Endothelial cell of umbilical vein (primary cell): Measurements from ENCODE around the gene CDYL. TPM values are rescaled to one million over a fixed set of nuclear protein-coding genes. Genes with fewer than 3 reads are reported as not detected.

Experiments
- Bru-seq: library from RNA; stranded (reverse); fragments of 400-500 nt; gene quantifications from one replicate; lab custom pipeline; 2021; lab: Mats Ljungman, UMichigan
- BruChase-seq, 2 experiments: library from RNA; stranded (reverse); fragments of 400-500 nt; gene quantifications; one replicate each; lab custom pipeline; 2021; lab: Mats Ljungman, UMichigan
- BruUV-seq: library from RNA; stranded (reverse); fragments of 400-500 nt; replicated peaks from 2 replicates; lab custom pipeline; 2021; lab: Mats Ljungman, UMichigan
- CTCF ChIA-PET: fragments of 300-600, 350-600 bp; sonication (Branson Sonifier 250); formaldehyde crosslinking; loops from one replicate; lab custom pipeline; 2021; ENCODE audit warnings: antibody characterized with exemption, inconsistent platforms; lab: Charles Lee
- POLR2A ChIA-PET: fragments of 300-600, 350-600 bp; sonication (Branson Sonifier 250); formaldehyde crosslinking; loops from one replicate; lab custom pipeline; 2021; ENCODE audit warnings: antibody characterized with exemption, inconsistent platforms; lab: Charles Lee
- DNase-seq: peaks from one replicate; pipeline ENCODE4 v3.0.0-alpha.2; 2011; ENCODE audit warnings: low read depth, low spot score
- FAIRE-seq: peaks from 2 replicates; lab custom pipeline; 2011; peaks lifted over from hg19 to GRCh38; lab: Jason Lieb, UNC
- H2AFZ ChIP-seq: 2 replicates; pipeline ENCODE4 v1.6.0; 2012; ENCODE audit warnings: low read depth, low read length, control low read depth, inconsistent platforms
- H3K27ac ChIP-seq: 2 replicates; pipeline ENCODE4 v1.5.1; 2011; ENCODE audit warnings: low read depth, mild to moderate bottlenecking, control low read depth, low read length, moderate library complexity; ENCODE audit not compliant: insufficient read depth
- H3K27me3 ChIP-seq, 2 experiments: 2 replicates each; pipeline versions ENCODE4 v1.6.0 to v1.6.1; 2011; ENCODE audit warnings: low read length in 2 of 2, mixed read lengths in 1 of 2; ENCODE audit not compliant: control insufficient read depth in 2 of 2, insufficient read depth in 2 of 2
- H3K36me3 ChIP-seq, 2 experiments: 2 replicates in 1 of 2; 3 replicates in 1 of 2; pipeline ENCODE4 v1.5.1; 2011; ENCODE audit warnings: low read length in 2 of 2, mild to moderate bottlenecking in 1 of 2, moderate library complexity in 1 of 2; ENCODE audit not compliant: control insufficient read depth in 2 of 2, insufficient read depth in 2 of 2; ENCODE audit errors: extremely low read depth in 1 of 2
- H3K4me1 ChIP-seq: 3 replicates; pipeline ENCODE4 v1.5.1; 2011; ENCODE audit warnings: mild to moderate bottlenecking, low read length; ENCODE audit not compliant: control insufficient read depth, insufficient read depth; ENCODE audit errors: extremely low read depth
- H3K4me2 ChIP-seq: 2 replicates; pipeline ENCODE4 v1.6.1; 2011; ENCODE audit warnings: low read length, control low read depth, mixed read lengths; ENCODE audit not compliant: insufficient read depth
- H3K4me3 ChIP-seq, 3 experiments: fragments of 200-600 bp in 1 of 3; sonication (generic), shearing (Covaris generic) in 1 of 3; replicated peaks in 1 of 3; 2 replicates each; pipeline ENCODE4 v1.5.1; 2011 to 2016; ENCODE audit warnings: control low read depth in 3 of 3, low read length in 3 of 3, mild to moderate bottlenecking in 2 of 3, inconsistent platforms in 1 of 3, low read depth in 1 of 3, moderate library complexity in 1 of 3; ENCODE audit not compliant: insufficient read depth in 1 of 3
- H3K79me2 ChIP-seq: 2 replicates; pipeline ENCODE4 v1.6.0; 2012; ENCODE audit warnings: low read length, inconsistent platforms; ENCODE audit not compliant: control insufficient read depth, insufficient read depth
- H3K9ac ChIP-seq: replicated peaks from 2 replicates; pipeline ENCODE3; 2011; ENCODE audit warnings: low read length, control low read depth; ENCODE audit not compliant: insufficient read depth; ENCODE audit errors: extremely low read depth
- H3K9me1 ChIP-seq: replicated peaks from 3 replicates; pipeline ENCODE4 v1.6.0; 2011; ENCODE audit warnings: mild to moderate bottlenecking, low read length; ENCODE audit not compliant: control insufficient read depth, insufficient read depth; ENCODE audit errors: extremely low read depth
- H3K9me3 ChIP-seq: replicated peaks from 2 replicates; pipeline ENCODE4 v1.5.1; 2012; ENCODE audit warnings: low read length, inconsistent platforms; ENCODE audit not compliant: control insufficient read depth, insufficient read depth
- H4K20me1 ChIP-seq: replicated peaks from 2 replicates; pipeline ENCODE3; 2011; ENCODE audit warnings: mild to moderate bottlenecking, low read length; ENCODE audit not compliant: control insufficient read depth, insufficient read depth; ENCODE audit errors: extremely low read depth
- EZH2 ChIP-seq: IDR thresholded peaks from 2 replicates; pipeline ENCODE4 v1.6.1; 2012; ENCODE audit warnings: borderline replicate concordance, low read depth, mild to moderate bottlenecking, moderate library complexity, low read length, inconsistent platforms; ENCODE audit not compliant: severe bottlenecking
- FOS ChIP-seq: IDR thresholded peaks from 2 replicates; pipeline ENCODE4 v1.6.1; 2011; ENCODE audit warnings: mild to moderate bottlenecking, low read length, moderate library complexity, borderline replicate concordance; ENCODE audit not compliant: insufficient read depth
- GATA2 ChIP-seq: IDR thresholded peaks from 2 replicates; pipeline ENCODE4 v1.7.0; 2011; ENCODE audit warnings: low read depth, mild to moderate bottlenecking, moderate library complexity, mixed read lengths, low read length; ENCODE audit not compliant: insufficient read length, insufficient read depth
- JUN ChIP-seq: IDR thresholded peaks from 2 replicates; pipeline ENCODE4 v1.6.1; 2011; ENCODE audit warnings: borderline replicate concordance, low read depth; ENCODE audit not compliant: insufficient read length, insufficient read depth
- MYC ChIP-seq: IDR thresholded peaks from one replicate; pipeline ENCODE4 v1.6.1; 2011; ENCODE audit warnings: mild to moderate bottlenecking, low read depth, low read length
- POLR2A ChIP-seq: IDR thresholded peaks from 2 replicates; pipeline ENCODE4 v1.6.1; 2012; ENCODE audit warnings: low read depth, mild to moderate bottlenecking, control low read depth, low read length
- POLR2AphosphoS5 ChIP-seq: IDR thresholded peaks from 2 replicates; pipeline ENCODE4 v1.6.1; 2012; ENCODE audit warnings: low read depth, mild to moderate bottlenecking, control low read depth, low read length, moderate library complexity; ENCODE audit not compliant: insufficient read depth
- dilution Hi-C: fragments of 300-500 bp; cut with MboI; formaldehyde crosslinking; loops from one replicate; pipeline ENCODE4 v1.15.0; 2019; ENCODE audit warnings: low sequenced_read_pairs; ENCODE audit not compliant: extremely low pct_ligation_motif_present
- intact Hi-C: fragments of 100-400 bp; cut with micrococcal nuclease; formaldehyde crosslinking; loops from one replicate; pipeline ENCODE4 v1.10.0; 2022
- long read RNA-seq: library from polyadenylated mRNA; stranded (forward); transcript quantifications from one replicate; pipeline ENCODE4 v2.0.0, GENCODE V29; 2021
- polyA minus RNA-seq, 3 experiments: library from RNA; depleted of rRNA, polyadenylated mRNA; stranded (reverse); fragments of >200 nt; gene quantifications; 1 replicate in 1 of 3; 2 replicates in 2 of 3; pipeline ENCODE4 v1.2.3, GENCODE V29; 2011
- polyA plus RNA-seq, 4 experiments: library from polyadenylated mRNA; depleted of rRNA in 3 of 4; stranded (reverse) in 3 of 4; unstranded in 1 of 4; fragments of >200 nt; gene quantifications; 2 replicates each; pipeline versions ENCODE4 v1.2.1 to v1.2.3, GENCODE V29; 2011 to 2012; ENCODE audit warnings: missing spikeins in 1 of 4
- total RNA-seq: library from RNA; stranded (reverse); gene quantifications from 2 replicates; pipeline ENCODE4 v1.2.3, GENCODE V29; 2021
- TF ChIP-seq, protein P1 (sequence below), 2 donors: IDR thresholded peaks; 1 replicate in 1 of 2; 2 replicates in 1 of 2; pipeline ENCODE4 v1.5.1; 2011; ENCODE audit warnings: low read length in 2 of 2, mild to moderate bottlenecking in 2 of 2, moderate library complexity in 2 of 2, control low read depth in 1 of 2, inconsistent platforms in 1 of 2, low read depth in 1 of 2; ENCODE audit not compliant: insufficient read depth in 1 of 2; ENCODE audit errors: extremely low read depth in 1 of 2
- TF ChIP-seq, protein P2 (sequence below): IDR thresholded peaks from 2 replicates; pipeline ENCODE4 v1.6.1; 2011; ENCODE audit not compliant: insufficient read depth, insufficient read length

CDYL gene, protein sequence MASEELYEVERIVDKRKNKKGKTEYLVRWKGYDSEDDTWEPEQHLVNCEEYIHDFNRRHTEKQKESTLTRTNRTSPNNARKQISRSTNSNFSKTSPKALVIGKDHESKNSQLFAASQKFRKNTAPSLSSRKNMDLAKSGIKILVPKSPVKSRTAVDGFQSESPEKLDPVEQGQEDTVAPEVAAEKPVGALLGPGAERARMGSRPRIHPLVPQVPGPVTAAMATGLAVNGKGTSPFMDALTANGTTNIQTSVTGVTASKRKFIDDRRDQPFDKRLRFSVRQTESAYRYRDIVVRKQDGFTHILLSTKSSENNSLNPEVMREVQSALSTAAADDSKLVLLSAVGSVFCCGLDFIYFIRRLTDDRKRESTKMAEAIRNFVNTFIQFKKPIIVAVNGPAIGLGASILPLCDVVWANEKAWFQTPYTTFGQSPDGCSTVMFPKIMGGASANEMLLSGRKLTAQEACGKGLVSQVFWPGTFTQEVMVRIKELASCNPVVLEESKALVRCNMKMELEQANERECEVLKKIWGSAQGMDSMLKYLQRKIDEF
- total RNA-seq (34.1 and 35.6 TPM in 2 replicates), polyA plus RNA-seq (7.5 and 10.2 TPM in 2 replicates), polyA minus RNA-seq (20.6 and 23.5 TPM in 2 replicates), Bru-seq, nascent RNA (percentile 83 among the genes with signal in this experiment), BruChase-seq, experiment 1, labeled RNA remaining after a 6-hour chase (percentile 63 among the genes with signal in this experiment), BruChase-seq, experiment 2, labeled RNA remaining after a 2-hour chase (percentile 71 among the genes with signal in this experiment)
- polyA plus RNA-seq (2011; cell fraction: cytosol; rRNA removed): 15.3 and 16.9 TPM in 2 replicates
- polyA plus RNA-seq (2011; cell fraction: nucleus; rRNA removed): 34.9 and 42.1 TPM in 2 replicates
- 14.3 and 16.9 TPM in 2 replicates for polyA plus RNA-seq (2012)
- polyA minus RNA-seq (2011; cell fraction: cytosol; rRNA and poly(A)+ RNA removed): 29.9 TPM
- 33.1 and 43.9 TPM in 2 replicates for polyA minus RNA-seq (2011; cell fraction: nucleus; rRNA and poly(A)+ RNA removed)
- long read RNA-seq, transcript CDYL-203 (7 exons, 2,184 nt): major isoform, 37 of 47 reads
- long read RNA-seq, partial matches to known transcripts: 5 of 47 reads
- long read RNA-seq, other reads (novel, unspliced or antisense): 4 of 47 reads

DNA sequence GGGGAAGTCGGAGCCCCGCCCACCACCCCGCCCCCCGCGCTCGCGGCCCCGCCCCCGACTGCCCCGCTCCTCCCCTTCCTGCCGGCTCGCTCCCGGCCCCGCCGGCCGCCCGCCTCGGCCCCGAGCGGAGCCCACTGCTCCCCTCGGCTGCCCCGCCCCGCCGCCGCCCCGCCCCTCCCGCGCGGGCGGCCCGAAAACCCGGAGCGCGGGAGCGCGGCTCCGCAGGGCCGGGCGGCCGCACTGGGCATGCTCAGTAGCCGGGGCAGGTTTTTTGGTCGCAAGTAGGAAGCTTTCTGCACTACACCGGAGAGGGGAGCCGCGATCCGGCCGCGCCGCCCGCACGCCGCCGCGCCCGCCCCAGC, at the start of gene CDYL:
Gene CDYL, plus strand, starts transcription at position 274 of the 362 bp plus-strand sequence. CDS start 380 bp downstream, outside the sequence.
- TF ChIP-seq EZH2 (no peak), GATA2 (no peak), FOS (no peak), JUN (no peak), MYC (no peak), POLR2A (no peak), POLR2AphosphoS5 (no peak)
- TF ChIP-seq, protein P1, sequence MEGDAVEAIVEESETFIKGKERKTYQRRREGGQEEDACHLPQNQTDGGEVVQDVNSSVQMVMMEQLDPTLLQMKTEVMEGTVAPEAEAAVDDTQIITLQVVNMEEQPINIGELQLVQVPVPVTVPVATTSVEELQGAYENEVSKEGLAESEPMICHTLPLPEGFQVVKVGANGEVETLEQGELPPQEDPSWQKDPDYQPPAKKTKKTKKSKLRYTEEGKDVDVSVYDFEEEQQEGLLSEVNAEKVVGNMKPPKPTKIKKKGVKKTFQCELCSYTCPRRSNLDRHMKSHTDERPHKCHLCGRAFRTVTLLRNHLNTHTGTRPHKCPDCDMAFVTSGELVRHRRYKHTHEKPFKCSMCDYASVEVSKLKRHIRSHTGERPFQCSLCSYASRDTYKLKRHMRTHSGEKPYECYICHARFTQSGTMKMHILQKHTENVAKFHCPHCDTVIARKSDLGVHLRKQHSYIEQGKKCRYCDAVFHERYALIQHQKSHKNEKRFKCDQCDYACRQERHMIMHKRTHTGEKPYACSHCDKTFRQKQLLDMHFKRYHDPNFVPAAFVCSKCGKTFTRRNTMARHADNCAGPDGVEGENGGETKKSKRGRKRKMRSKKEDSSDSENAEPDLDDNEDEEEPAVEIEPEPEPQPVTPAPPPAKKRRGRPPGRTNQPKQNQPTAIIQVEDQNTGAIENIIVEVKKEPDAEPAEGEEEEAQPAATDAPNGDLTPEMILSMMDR (IDR thresholded peaks at IDR 0.05; ENCODE audit: extremely low read depth in 1 of 2, insufficient read depth in 1 of 2, low read depth in 1 of 2, low read length in 2 of 2): no peak
- TF ChIP-seq, protein P2, sequence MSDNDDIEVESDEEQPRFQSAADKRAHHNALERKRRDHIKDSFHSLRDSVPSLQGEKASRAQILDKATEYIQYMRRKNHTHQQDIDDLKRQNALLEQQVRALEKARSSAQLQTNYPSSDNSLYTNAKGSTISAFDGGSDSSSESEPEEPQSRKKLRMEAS: no peak
- H3K4me3 ChIP-seq: peak within 1 kb of the TSS; percentile 51 to 90 (median 64)
- H3K4me1 ChIP-seq: peaks cover 12% of the 10 kb centered on the region
- intact Hi-C loops (loop anchor here (1.0 to 2.0 kb wide), 7 partner anchors 15 to 523 kb away; no protein-coding TSS in a partner anchor), dilution Hi-C loops (no loop called here)
- no peak within 1 kb of the TSS for H3K27ac ChIP-seq
- H2AFZ ChIP-seq: peak within 1 kb of the TSS; percentile 91
- peak within 1 kb of the TSS; percentile 96 for H3K4me2 ChIP-seq
- H3K9ac ChIP-seq: peak within 1 kb of the TSS; percentile 72
- no peaks in the 10 kb centered on the region for H3K36me3 ChIP-seq
- H3K79me2 ChIP-seq: peaks cover 36% of the 10 kb centered on the region
- H4K20me1 ChIP-seq: peaks cover 4% of the 10 kb centered on the region
- H3K9me3 ChIP-seq: no peaks in the 10 kb centered on the region
- H3K27me3 ChIP-seq: peaks cover 30 to 33% of the 10 kb centered on the region in 2 experiments
- ChIA-PET POLR2A (no interaction called here), CTCF (interaction anchor here (0.7 to 3.2 kb wide), 12 partner anchors 12 to 522 kb away, joined by 3 to 26 read pairs (median 3); no protein-coding TSS in a partner anchor)
- FAIRE-seq: peak; percentile 78
- no peak for DNase-seq
- BruUV-seq: no TSS peak
- H3K9me1 ChIP-seq: no peaks in the 10 kb centered on the region
